NCI-H226 (cell line): Measurements from ENCODE around the gene PTPRN2.
"Not testable (repeated sequence)": the region's sequence is repeated elsewhere in the genome, so short reads cannot be mapped to it uniquely, and the experiment has no call there.

Source experiments
- DNase-seq: peaks from one replicate; pipeline ENCODE4 v3.0.0-alpha.2; 2015

Gene PTPRN2

DNA sequence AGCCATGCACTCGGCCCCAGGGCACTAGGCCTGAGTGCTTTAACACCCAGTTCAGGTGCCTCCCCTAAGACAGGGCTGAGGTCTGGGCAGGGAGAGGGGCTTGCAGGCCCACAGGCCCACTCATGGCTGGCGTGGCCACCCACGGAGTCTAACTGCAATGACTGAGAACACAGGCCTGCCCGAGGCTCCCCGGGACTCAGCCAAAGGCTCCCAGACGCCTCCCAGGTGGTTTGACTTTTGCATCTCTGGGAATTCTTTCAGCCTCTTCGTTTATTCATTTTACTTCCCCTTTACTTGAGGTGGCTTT, 37.3 kb downstream of the PTPRN2 start:
- no peak for DNase-seq

DNA sequence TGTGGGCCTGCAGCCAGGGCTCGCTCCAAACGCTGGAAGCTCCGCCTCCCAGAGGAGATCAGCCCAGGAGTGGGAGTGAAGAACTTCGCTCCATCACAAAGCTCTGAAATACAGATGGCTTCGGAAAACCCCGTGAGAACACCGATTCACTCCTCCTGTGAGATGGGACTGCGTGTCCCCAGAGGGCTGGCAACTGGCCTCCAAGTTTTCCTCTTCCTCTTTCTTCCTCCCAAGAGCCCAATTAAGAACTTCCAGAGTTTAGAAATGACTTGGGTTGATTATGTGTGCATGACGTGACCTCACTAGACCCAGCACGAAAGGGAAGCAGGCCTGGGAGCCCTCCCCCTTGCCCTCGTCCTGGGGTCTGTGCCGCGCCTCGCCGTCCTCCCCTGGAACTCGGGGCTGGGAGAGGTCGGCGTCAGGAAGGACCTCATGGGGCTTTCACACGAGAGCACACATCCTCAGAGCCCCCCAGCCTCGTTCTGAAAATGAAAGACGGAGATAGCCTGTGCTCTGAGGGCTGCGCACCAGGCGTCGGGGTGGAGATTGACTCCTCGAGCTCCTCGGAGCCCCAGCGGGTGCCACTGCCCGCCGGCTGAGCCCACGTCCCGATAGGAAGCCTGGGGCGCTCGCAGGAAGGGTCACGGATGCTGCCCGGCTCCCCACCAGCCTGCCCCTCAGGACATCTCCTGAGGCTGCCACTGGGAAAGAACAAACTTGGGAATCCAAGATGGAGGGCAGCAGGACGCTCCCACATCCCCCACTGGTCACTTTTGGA, 37.8 kb downstream of the PTPRN2 start:
- DNase-seq: no peak

DNA sequence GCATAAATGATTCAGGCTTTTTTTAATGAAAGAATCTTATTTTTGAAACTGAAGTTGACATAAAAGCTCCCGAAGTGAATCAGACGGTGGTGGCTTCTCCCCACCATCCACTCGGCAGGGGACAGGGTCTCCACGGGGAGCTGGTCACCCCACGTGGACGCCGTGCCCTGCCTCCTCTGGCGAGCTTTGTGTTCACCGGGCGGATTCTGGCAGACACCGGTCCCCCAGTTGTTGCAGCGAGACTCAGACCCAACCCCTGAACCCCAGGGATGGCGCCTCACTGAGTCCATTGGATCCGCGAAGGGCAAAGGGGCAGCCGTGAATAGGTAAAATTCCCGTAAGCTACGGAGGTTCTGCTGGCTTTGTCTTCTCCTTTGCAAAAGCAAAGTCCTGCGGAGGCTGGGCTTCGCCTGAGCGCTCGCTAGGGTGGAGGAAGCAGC, 38.4 kb downstream of the PTPRN2 start:
- DNase-seq: no peak

DNA sequence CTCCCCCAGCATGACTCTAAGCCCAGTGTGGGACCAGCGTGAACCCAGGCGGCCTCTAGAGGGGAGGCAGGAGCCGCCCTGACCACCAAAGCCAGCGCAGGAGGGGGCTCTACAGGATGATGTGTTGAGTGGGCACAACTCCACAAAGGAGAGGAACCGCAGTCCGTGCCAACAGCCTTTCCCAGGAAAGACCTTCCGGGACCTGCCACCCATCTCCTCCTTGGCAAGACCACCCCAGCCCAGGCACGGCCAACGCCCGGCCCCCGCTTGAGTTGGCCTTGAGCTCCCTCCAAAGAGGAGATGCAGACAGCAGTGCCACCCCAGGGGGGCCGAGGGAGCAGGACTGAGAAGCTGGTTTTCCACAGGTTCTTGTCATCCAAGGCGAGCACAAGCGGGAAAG, 38.9 kb downstream of the PTPRN2 start:
- no peak for DNase-seq

DNA sequence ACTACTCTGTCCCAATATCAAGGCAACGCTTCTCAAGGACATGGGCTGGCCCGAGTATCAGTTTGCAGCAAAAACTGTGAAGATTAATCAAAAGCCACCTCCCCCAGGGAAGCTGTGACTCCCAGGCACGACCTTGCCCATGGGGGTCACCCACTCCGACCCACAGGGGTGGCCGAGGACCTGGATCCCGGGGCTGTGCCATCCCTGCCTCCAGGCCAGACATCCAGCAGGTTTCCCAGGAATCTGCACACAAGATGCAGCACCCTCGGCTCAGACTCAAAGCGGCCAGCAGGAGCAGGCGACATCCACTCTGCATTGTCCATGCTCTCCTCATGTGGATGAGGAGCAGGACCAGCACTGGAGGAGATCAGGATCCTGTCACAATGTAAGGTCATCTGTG, 39.8 kb downstream of the PTPRN2 start:
- no peak for DNase-seq

DNA sequence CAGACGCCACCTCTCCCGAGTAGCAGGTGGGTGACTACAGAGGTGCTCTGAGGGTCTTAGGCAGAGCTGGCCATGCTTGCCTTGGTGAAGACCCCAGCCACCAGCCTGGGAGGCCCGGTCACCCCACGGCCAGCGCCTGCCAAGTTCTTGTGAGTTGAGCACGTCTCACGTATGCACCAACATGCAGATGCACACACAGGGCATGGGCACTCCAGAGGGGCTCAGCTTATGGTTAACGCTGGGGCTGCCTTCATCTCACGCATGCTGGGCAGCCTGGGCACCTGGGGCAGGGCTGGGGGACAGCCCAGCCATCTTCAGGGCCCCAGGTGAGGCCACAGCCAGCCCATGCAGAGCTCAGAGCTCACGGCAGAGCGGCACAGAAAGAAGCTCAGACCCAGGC, 41.0 kb downstream of the PTPRN2 start:
- no peak for DNase-seq

DNA sequence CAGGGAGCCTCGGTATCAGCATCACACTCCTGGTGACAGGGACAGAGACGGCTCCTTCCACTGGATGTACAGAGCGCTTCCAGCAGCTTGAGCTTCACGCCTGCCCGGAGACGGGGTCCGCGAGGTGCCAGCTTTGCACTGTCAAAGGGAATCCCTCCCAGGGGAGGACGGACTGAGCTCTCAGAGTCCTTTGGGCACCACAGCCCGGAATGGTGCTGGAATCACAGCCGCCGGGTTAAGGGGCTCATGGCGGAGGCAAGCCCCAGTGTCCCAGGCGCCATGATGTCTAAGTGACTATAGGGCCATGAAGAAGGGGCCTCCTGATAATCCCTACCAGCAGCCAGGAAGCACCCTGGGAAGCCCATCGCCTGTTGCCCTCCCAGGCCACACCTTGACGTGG, 41.4 kb downstream of the PTPRN2 start:
- DNase-seq: no peak

DNA sequence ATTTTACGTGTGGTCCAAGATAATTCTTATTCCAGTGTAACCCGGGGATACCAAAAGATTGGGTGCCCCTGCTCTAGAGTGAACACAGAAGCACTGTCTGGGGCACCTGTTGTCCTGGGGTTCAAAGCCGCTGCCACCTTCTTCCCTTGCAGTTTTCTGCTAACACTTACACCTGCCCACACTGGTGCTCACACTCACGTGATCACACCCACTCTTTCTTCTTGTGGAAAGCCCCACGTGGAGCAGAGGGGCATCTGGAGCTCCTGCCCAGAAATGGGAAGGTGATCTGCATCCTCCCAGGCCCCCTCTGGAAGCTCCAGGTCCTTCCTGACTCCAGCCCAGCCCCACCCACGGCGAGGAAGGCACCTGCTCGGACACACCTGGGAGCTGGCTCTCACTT, 42.9 kb downstream of the PTPRN2 start:
- DNase-seq: no peak

DNA sequence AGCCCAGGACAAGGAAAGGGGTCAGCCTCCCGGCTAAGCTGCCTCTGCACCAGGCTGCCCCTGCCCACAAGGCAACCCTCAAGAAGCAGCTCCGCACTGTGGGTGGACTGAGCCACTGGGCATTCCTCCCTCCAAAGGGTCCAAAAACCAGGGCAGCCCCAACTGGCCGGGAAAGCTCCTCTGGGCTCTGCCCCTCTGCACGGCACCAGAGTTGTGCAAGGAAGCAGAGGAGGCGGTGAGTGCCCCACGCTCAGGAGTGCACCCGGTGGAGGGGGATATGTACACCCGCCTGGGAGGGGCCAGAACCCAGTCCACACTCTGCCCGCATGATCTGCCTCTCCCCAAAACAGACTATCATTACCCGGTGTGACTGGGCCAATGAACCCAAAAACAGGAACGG, 43.8 kb downstream of the PTPRN2 start:
- DNase-seq: no peak

DNA sequence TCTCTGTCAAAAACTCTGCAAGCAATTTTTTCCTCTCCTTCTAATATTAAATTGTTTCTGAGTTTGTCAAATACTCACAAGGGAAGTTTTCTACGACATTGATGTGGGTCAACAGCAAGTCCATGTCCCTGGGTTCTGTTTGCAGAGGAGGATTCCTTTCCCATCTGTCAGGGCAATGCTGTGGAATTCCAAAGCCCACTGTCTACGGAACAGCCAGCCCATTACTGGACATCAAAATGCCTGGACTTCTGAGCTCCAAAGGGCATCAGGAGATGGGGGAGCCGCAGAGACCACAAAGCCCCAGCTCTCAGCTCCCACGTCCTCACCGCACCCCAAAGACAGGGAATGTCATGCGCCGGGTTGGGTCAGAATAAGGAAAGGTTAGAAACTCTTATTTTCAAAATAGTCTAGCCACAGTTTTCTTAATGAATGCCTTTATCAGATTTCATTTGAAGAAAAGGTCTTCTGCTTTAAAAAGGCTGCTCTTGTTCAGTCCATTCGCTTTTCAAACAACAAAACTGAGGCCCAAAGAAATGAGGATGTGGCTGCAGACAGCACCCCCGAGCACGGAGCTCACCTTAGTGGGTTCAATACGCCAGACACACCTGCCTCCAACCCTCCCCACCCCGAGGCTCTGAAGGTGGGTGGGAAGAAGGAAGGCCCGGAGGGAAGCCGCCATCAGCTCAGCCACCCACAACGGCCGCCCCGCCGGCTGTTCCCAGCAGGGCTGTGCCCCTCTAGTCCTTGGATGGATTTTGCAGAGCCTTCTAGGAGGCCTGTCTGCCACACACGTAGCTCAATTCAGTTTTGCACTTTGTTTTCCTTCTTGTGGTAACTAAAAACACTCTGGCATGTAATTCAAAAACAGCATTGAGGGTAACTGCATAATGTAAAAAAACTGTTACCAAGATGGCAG, 44.7 kb downstream of the PTPRN2 start:
- DNase-seq: no peak

DNA sequence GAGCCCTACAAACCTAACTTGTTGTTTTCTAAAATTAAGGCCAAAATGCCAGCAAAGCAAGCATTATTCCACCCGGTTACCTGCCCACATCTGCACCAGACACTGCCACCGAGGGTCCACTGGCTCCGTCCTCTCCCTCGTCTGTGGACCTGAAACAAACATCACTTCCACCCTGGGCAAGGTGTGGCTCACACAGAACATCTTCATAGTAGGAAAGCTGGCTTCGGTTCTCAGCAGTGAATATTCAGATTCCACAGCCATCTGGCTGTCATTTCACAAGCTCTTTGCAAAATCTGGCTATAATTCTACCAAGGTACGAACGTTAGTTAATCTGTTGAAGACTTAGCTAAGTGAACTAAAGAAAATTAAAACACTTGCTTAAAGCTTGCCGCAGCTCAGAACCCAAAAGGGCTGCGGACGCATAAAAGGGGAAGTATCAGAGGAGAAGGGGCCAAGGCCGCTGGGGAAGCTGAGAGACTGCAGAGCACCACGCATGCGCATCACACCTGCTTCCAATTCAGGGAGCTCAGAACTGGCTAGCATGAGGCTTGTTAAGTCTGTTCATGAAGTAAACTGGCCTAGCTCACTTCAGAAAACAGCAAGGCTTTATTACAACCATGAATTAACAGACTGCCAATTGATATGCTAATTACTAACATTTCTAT, 46.1 kb downstream of the PTPRN2 start:
- no peak for DNase-seq

DNA sequence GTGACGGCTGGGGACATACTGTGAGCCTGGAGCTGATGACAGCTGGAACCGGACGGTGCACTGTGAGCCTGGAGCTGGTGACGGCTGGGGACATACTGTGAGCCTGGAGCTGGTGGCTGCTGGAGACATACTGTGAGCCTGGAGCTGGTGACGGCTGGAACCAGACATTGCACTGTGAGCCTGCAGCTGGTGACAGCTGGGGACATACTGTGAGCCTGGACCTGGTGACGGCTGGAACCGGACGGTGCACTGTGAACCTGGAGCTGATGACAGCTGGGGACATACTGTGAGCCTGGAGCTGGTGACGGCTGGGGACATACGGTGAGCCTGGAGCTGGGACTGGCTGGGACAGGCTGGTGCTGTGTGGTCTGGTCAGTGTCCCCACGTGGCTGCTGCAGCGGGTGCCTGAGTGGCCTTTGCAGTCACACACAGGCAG, 47.9 kb downstream of the PTPRN2 start:
- no peak for DNase-seq

DNA sequence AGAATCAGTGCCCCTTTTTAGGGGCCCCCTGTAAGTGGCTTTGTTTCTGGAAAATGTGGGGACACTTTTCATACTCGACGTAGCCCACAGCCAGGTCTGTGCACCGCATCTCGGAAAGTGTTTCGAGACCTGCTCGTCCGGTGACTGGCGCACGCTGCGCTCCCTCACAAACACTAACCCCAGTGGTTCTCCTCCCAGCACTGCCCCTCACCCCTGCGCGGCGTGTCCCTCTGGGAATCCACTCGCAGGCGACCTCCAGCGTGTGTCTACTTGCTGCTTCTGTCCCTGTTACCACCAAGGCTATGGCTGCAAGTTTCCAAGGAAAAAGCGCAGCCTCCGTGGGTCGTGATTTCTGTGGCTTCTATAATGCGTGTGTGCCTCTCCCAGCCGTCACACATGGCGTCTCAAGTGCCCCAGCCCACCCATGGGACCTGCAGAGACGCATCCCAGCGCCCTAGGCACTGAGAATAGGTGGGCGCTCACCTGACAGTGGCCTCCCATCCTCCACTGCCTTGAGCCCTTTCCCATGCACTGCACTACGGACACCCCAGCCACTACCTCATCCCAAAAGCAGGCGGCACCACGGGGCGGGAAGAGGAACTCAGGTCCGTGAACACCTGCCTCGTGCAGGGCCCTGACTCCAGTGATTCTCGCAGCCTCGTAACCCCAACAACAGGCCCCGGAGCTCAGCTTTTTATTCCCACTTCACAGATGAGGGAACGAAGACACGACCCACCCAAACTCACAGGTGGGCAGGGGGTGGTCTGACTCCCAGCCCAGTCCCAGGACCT, 49.3 kb downstream of the PTPRN2 start:
- DNase-seq: no peak

DNA sequence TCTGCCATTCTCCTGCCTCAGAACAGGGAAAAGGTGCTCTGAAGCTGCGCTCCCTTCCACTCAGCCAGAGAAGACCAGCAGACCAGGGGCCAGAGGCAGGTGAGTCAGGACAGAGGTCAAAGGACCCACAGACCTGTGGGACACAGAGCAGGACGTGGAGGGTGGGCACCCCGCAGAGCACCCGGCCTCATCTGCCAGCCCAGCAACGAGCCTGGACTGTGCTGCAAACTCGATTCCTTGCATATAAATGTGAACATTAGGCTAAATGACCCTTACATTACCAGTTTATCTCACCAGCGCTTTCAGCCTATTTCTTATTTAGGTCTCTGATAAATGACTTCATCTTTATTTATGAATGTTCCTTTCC, 50.1 kb downstream of the PTPRN2 start:
- DNase-seq: no peak

DNA sequence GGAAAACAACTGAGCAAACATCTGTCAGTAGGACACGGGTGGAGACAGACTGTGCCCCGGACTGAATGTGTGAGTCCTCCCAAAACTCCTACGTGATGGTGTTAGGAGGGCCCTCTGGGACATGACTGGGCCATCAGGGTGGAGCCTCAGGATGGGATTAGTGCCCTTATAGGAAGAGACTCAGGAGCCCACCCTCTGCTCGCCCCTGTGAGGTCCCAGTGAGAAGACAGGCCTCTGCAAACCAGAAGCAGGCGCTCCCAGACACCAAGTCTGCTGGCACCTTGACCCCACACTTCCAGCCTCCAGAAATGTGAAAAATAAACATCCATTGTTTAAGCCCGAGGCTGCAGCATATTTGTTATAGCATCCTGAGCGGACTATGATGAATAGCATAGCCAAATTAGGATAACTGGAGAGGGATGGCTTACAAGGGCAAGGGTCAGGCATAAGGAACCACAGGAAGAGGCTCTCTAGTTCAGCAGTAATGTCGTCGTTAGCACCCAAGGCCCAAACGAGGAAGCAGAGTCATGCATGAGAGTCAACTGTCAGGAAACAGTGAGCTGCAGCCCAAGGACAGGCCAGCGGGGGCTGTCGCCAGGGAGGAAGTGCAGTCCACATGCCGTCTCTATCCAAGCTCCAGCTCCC, 50.6 kb downstream of the PTPRN2 start:
- DNase-seq: no peak

DNA sequence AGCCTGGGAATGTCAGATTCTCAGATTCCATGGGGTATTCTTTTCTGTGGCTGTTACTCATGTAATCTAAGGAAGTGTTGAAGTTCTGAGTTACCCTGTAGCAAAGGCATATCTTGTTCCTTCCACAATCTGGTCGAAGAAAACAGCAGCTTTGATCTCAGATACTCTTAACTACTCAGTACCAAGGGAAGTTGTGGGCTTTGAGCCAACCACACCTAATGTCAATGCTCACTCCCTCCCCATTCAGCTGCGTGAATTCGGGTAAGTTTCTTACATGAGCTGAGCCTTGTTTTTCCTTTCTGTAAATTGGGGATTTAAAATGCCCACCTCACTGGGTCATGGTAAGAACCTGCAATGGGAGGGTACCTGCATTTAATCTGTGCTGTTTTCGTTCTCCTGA, 52.5 kb downstream of the PTPRN2 start:
- DNase-seq: no peak

DNA sequence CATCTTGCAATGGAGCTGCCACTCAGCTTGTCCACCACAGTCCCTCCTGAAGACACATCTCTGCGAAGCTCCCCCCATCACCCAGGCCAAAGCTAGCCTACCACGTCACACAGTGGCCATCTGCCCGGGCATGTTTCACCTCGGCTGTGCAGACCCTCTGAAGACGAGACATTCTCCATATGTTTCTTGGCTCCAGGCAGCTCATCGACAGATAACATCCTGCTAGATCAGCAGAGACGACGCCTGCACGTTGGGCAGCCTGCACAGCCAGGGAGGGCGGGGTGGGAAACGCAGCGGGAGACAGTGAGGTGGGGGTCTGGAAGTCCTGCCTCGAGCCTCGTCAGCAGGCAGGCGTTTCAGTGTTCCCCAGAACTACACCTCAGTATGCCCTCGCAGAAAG, 53.0 kb downstream of the PTPRN2 start:
- DNase-seq: no peak

DNA sequence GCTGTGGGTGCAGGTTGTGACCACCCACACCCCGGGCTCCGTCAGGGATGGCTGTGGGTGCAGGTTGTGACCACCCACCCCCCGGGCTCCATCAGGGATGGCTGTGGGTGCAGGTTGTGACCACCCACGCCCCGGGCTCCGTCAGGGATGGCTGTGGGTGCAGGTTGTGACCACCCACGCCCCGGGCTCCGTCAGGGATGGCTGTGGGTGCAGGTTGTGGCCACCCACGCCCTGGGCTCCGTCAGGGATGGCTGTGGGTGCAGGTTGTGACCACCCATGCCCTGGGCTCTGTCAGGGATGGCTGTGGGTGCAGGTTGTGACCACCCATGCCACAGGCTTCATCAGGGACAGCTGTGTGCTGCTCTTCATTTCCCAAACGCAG, 53.5 kb downstream of the PTPRN2 start:
- DNase-seq: not testable (repeated sequence)

DNA sequence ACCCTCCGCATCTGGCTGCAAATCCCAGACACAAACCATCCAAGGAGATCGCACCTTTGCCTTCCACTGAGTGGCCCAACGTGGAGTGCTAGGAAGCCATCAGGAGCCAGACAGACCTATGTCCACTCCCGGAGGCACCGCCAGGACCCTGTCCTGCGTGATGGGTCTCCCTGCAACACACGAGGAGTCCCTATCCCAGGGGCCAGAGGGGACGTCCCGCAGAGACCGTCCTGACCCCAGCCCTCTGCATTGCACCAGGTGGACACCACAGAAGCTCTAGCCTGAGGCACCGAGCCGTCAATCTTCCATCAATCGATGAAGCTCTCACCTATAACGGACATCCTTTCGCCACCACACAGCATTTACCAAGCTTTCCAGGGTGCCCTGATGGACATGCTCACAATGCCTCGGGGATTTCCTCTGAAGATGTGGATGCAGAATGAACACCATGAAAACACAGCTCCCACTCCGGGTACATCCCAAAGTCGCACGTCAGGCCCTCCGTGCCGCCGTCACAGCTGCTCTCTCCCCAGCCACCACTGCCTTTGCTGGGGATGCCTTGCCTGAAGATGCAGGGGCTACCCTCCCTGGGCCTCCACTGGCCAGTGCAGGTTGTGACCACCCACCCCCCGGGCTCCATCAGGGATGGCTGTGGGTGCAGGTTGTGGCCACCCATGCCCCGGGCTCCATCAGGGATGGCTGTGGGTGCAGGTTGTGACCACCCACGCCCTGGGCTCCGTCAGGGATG, 54.1 kb downstream of the PTPRN2 start:
- DNase-seq: no peak

DNA sequence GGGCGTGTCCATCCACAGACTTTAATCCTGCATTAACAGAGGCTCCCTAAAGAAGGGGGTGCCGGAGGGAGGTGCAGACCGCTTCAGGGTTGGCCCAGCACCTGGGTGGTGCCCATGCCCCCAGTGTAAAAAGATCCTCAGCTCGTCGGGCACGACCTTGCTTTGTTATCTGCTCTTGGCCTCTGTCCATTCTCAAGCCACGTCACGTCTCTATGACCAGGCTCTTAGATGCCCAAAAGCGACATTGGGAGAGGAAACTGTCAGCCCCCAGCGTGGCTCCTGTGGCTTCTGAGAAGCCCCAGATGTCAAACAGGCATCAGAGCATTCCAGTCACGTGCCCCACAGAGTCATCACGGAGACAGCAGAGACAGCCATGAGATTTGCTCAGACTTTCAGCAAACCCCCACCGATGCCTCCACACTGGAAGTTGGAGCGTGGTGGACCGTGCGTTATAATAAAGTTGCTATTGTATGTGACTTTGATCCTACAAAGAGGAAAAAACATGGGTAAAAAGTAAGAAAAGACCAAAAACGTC, 55.5 kb downstream of the PTPRN2 start:
- DNase-seq: no peak

DNA sequence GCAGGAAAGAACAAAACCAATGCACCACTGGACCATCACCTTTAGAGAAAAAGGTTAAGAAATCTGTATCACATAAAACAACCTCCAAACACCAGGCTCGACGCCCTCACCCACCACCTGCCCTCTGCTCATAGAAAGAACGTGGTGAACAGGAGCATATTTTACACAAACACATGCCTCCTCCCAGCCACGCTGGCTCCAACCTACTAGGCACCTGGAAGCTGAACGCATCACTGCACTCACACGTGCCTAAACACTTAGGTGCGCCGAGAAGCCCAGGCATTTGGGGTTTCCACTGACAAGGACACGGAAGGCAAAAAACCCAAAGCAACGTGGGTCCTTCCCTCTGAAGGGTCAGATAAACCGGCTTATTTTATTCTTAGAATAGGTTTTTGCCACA, 56.0 kb downstream of the PTPRN2 start:
- DNase-seq: no peak
